ENCODE measurements around the gene LIME1.

Gene LIME1

GRCh38 chr20:63739130-63740069 lies 2.9 kb downstream of the LIME1 start, which contains the start of gene SLC2A4RG:
SLC2A4RG (plus strand) TSS chr20:63739776; CDS start chr20:63739913, 137 bp downstream.
- DNase-seq = peak; percentile 41

- no peak for DNase-seq
Observed at GRCh38 chr20:63740070-63740626, 3.7 kb downstream of the LIME1 start.

- DNase-seq = peak; percentile 23
Observed at GRCh38 chr20:63740627-63741353, 4.3 kb downstream of the LIME1 start.

GRCh38 chr20:63741354-63741675 lies 4.9 kb downstream of the LIME1 start:
- DNase-seq = no peak

- no peak for DNase-seq
Observed at GRCh38 chr20:63741676-63742380, 5.4 kb downstream of the LIME1 start.

GRCh38 chr20:63742381-63743024 lies 6.0 kb downstream of the LIME1 start:
- no peak for DNase-seq

GRCh38 chr20:63743210-63743970 lies 6.9 kb downstream of the LIME1 start:
- no peak for DNase-seq

- no peak for DNase-seq
Observed at GRCh38 chr20:63744158-63744557, 7.7 kb downstream of the LIME1 start.

- DNase-seq = no peak
Observed at GRCh38 chr20:63744574-63745423, 8.3 kb downstream of the LIME1 start.

GRCh38 chr20:63745424-63745805 lies 9.0 kb downstream of the LIME1 start:
- DNase-seq = no peak

GRCh38 chr20:63745961-63746731 lies 9.7 kb downstream of the LIME1 start:
- DNase-seq = no peak

GRCh38 chr20:63746751-63747315 lies 10.4 kb downstream of the LIME1 start:
- DNase-seq = no peak

- no peak for DNase-seq
Observed at GRCh38 chr20:63747622-63748069, 11.2 kb downstream of the LIME1 start.

- no peak for DNase-seq
Observed at GRCh38 chr20:63748070-63748933, 11.8 kb downstream of the LIME1 start.

GRCh38 chr20:63748934-63749270 lies 12.4 kb downstream of the LIME1 start:
- DNase-seq = no peak

- no peak for DNase-seq
Observed at GRCh38 chr20:63749597-63750508, 13.4 kb downstream of the LIME1 start.

GRCh38 chr20:63750807-63751470 lies 14.5 kb downstream of the LIME1 start:
- DNase-seq = no peak

All from NCI-H1694 treated with DMSO at 0.1 percent for 48 hours (cell line).